NCI-H1417 treated with DMSO at 0.1 percent for 48 hours (cell line): ENCODE results near the gene PRIM2.
"Not testable (repeated sequence)": the region's sequence is repeated elsewhere in the genome, so short reads cannot be mapped to it uniquely, and the experiment has no call there.

Source experiments
- DNase-seq: peaks from one replicate; lab custom pipeline; 2025; lab: John Stamatoyannopoulos, UW

PRIM2 gene

GRCh38 chr6:57308755-57309154 lies 8.7 kb upstream of the PRIM2 start:
- DNase-seq: not testable (repeated sequence)

GRCh38 chr6:57310095-57310816 lies 7.2 kb upstream of the PRIM2 start:
- DNase-seq: not testable (repeated sequence)

- DNase-seq: no peak
These were observed 6.6 kb upstream of the PRIM2 start for GRCh38 chr6:57310817-57311157.

- not testable (repeated sequence) for DNase-seq
These were observed 6.0 kb upstream of the PRIM2 start for GRCh38 chr6:57311300-57312003.

GRCh38 chr6:57312004-57312345 lies 5.5 kb upstream of the PRIM2 start:
- no peak for DNase-seq

- no peak for DNase-seq
These were observed 4.4 kb upstream of the PRIM2 start for GRCh38 chr6:57313009-57313408.

- no peak for DNase-seq
These were observed 3.5 kb upstream of the PRIM2 start for GRCh38 chr6:57313711-57314471.

- DNase-seq: no peak
These were observed 2.3 kb upstream of the PRIM2 start for GRCh38 chr6:57315111-57315510.

- no peak for DNase-seq
These were observed 1.6 kb upstream of the PRIM2 start for GRCh38 chr6:57315851-57316250.

GRCh38 chr6:57316581-57317059 lies 810 bp upstream of the PRIM2 start:
- DNase-seq: peak; percentile 62

- DNase-seq: no peak
These were observed 7.1 kb downstream of the PRIM2 start for GRCh38 chr6:57324538-57324937.

- no peak for DNase-seq
These were observed 9.9 kb downstream of the PRIM2 start for GRCh38 chr6:57327311-57327710.

- DNase-seq: no peak
These were observed 10.6 kb downstream of the PRIM2 start for GRCh38 chr6:57328074-57328473.

- no peak for DNase-seq
These were observed 12.5 kb downstream of the PRIM2 start for GRCh38 chr6:57329933-57330332.

GRCh38 chr6:57342148-57342669 lies 24.8 kb downstream of the PRIM2 start:
- DNase-seq: no peak

- not testable (repeated sequence) for DNase-seq
These were observed 25.9 kb downstream of the PRIM2 start for GRCh38 chr6:57343342-57343741.

- not testable (repeated sequence) for DNase-seq
These were observed 29.3 kb downstream of the PRIM2 start for GRCh38 chr6:57346715-57347114.

GRCh38 chr6:57347597-57347996 lies 30.2 kb downstream of the PRIM2 start:
- DNase-seq: not testable (repeated sequence)

- DNase-seq: not testable (repeated sequence)
These were observed 33.0 kb downstream of the PRIM2 start for GRCh38 chr6:57350443-57350842.

- DNase-seq: not testable (repeated sequence)
These were observed 35.2 kb downstream of the PRIM2 start for GRCh38 chr6:57352596-57352995.

- DNase-seq: not testable (repeated sequence)
These were observed 40.9 kb downstream of the PRIM2 start for GRCh38 chr6:57358319-57358718.

- DNase-seq: not testable (repeated sequence)
These were observed 42.3 kb downstream of the PRIM2 start for GRCh38 chr6:57359766-57360165.

GRCh38 chr6:57362340-57362739 lies 44.9 kb downstream of the PRIM2 start:
- DNase-seq: not testable (repeated sequence)
